B cell (primary cell): ENCODE results near the gene ERC1. TPM values are rescaled to one million over a fixed set of nuclear protein-coding genes. Genes with fewer than 3 reads are reported as not detected.

Source experiments
- ATAC-seq: fragments of 200-7000 bp; cut with Tn5 transposase; one replicate; pipeline ENCODE4 v1.10.0; 2021; ENCODE audit warnings: low read depth, mild to moderate bottlenecking, moderate number of reproducible peaks, moderate library complexity
- CTCF ChIA-PET: fragments of 350-600 bp; sonication (Branson Sonifier 250); formaldehyde crosslinking; loops from one replicate; lab custom pipeline; 2021; ENCODE audit warnings: antibody characterized with exemption, inconsistent platforms; lab: Charles Lee
- POLR2A ChIA-PET: fragments of 350-600 bp; sonication (Branson Sonifier 250); formaldehyde crosslinking; loops from one replicate; lab custom pipeline; 2021; ENCODE audit warnings: antibody characterized with exemption; lab: Charles Lee
- DNase-seq: peaks from one replicate; pipeline ENCODE4 v3.0.0; 2013
- H2AFZ ChIP-seq: 2 replicates; pipeline ENCODE4 v1.6.1; 2012; ENCODE audit warnings: mild to moderate bottlenecking, low read depth, low read length; ENCODE audit not compliant: insufficient read depth, poor library complexity, severe bottlenecking
- H3K27ac ChIP-seq, 2 donors: 1 replicate in 1 of 2; 2 replicates in 1 of 2; pipeline ENCODE4 v1.5.1; 2012 to 2013; ENCODE audit warnings: low read length in 2 of 2, mild to moderate bottlenecking in 2 of 2, moderate library complexity in 1 of 2
- H3K27me3 ChIP-seq, 4 experiments: fragments of 200-600 bp in 1 of 4; sonication (generic) in 1 of 4; replicated peaks in 1 of 4; 1 replicate in 2 of 4; 2 replicates in 2 of 4; pipeline versions ENCODE4 v1.6.1 to v1.7.0; 2013 to 2016; ENCODE audit warnings: low read length in 3 of 4, mild to moderate bottlenecking in 2 of 4, mixed read lengths in 1 of 4, moderate library complexity in 1 of 4; ENCODE audit not compliant: insufficient read depth in 4 of 4, control insufficient read depth in 3 of 4; ENCODE audit errors: control extremely low read depth in 1 of 4
- H3K36me3 ChIP-seq, 2 experiments: replicated peaks in 1 of 2; 1 replicate in 1 of 2; 2 replicates in 1 of 2; pipeline versions ENCODE4 v1.6.1 to v1.7.1; 2013; ENCODE audit warnings: low read length in 1 of 2; ENCODE audit not compliant: insufficient read depth in 2 of 2, control insufficient read depth in 1 of 2; ENCODE audit errors: control extremely low read depth in 1 of 2, extremely low read depth in 1 of 2
- H3K4me1 ChIP-seq, 2 donors: fragments of 200-600 bp in 1 of 2; sonication (generic) in 1 of 2; 1 replicate in 1 of 2; 2 replicates in 1 of 2; pipeline versions ENCODE4 v1.5.1 to v1.6.1; 2013 to 2017; ENCODE audit warnings: low read length in 2 of 2; ENCODE audit not compliant: control insufficient read depth in 2 of 2, insufficient read depth in 2 of 2
- H3K4me2 ChIP-seq: replicated peaks from 2 replicates; pipeline ENCODE3; 2012; ENCODE audit warnings: mild to moderate bottlenecking, low read depth, low read length; ENCODE audit not compliant: poor library complexity, severe bottlenecking
- H3K4me3 ChIP-seq, 5 experiments: fragments of 200-600 bp in 1 of 5; sonication (generic) in 1 of 5; 1 replicate in 3 of 5; 2 replicates in 2 of 5; pipeline versions ENCODE4 v1.5.1 to v1.7.0; 2011 to 2016; ENCODE audit warnings: low read length in 4 of 5, mild to moderate bottlenecking in 4 of 5, low read depth in 2 of 5, control low read depth in 1 of 5, moderate library complexity in 1 of 5; ENCODE audit not compliant: insufficient read depth in 1 of 5; ENCODE audit errors: control extremely low read depth in 1 of 5, extremely low read depth in 1 of 5
- H3K79me2 ChIP-seq: fragments of 200-600 bp; sonication (generic); one replicate; pipeline ENCODE4 v1.6.0; 2016; ENCODE audit warnings: low read length; ENCODE audit not compliant: control insufficient read depth, insufficient read depth
- H3K9ac ChIP-seq: fragments of 200-600 bp; sonication (generic); 2 replicates; pipeline ENCODE4 v1.6.1; 2017; ENCODE audit warnings: mild to moderate bottlenecking, low read length, moderate library complexity
- H3K9me3 ChIP-seq, 3 donors: one replicate each; pipeline versions ENCODE4 v1.6.1 to v1.7.1; 2013; ENCODE audit warnings: low read length in 2 of 3; ENCODE audit not compliant: control insufficient read depth in 2 of 3, insufficient read depth in 1 of 3; ENCODE audit errors: control extremely low read depth in 1 of 3
- H4K20me1 ChIP-seq: 2 replicates; pipeline ENCODE4 v1.6.0; 2012; ENCODE audit warnings: mild to moderate bottlenecking, low read length; ENCODE audit not compliant: insufficient read depth, control insufficient read depth, poor library complexity, severe bottlenecking
- H3K27ac Mint-ChIP-seq: one replicate; pipeline ENCODE4 v1.8.0; 2021; ENCODE audit warnings: mixed read lengths
- H3K27me3 Mint-ChIP-seq: one replicate; pipeline ENCODE4 v1.8.0; 2021; ENCODE audit warnings: mixed read lengths
- H3K4me1 Mint-ChIP-seq: one replicate; pipeline ENCODE4 v1.8.0; 2021; ENCODE audit warnings: mixed read lengths
- H3K4me3 Mint-ChIP-seq: one replicate; pipeline ENCODE4 v1.8.0; 2021; ENCODE audit warnings: mixed read lengths
- H3K9me3 Mint-ChIP-seq: one replicate; pipeline ENCODE4 v1.8.0; 2022; ENCODE audit warnings: mixed read lengths; ENCODE audit not compliant: insufficient read depth
- EZH2 ChIP-seq: IDR thresholded peaks from 2 replicates; pipeline ENCODE4 v1.6.1; 2012; ENCODE audit warnings: borderline replicate concordance, low read depth, mild to moderate bottlenecking, moderate library complexity, low read length; ENCODE audit not compliant: insufficient read depth, poor library complexity, severe bottlenecking
- WGBS: methylation state at CpG from one replicate; pipeline ENCODE4 v1.1.5; 2013; ENCODE audit warnings: missing lambda C conversion rate; ENCODE audit not compliant: insufficient coverage; 5-methylcytosine and 5-hydroxymethylcytosine counted together
- intact Hi-C: fragments of 100-400 bp; cut with micrococcal nuclease; formaldehyde crosslinking; loops from one replicate; pipeline ENCODE4 v1.10.0; 2022
- polyA plus RNA-seq: library from polyadenylated mRNA; depleted of rRNA; stranded (reverse); fragments of >200 nt; gene quantifications from 2 replicates; pipeline ENCODE4 v1.2.3, GENCODE V29; 2012
- total RNA-seq, 2 donors: library from RNA; stranded (reverse); fragments of 120-200 nt in 1 of 2; gene quantifications; 1 replicate in 1 of 2; 2 replicates in 1 of 2; pipeline versions ENCODE4 v1.2.3 to v1.2.4, GENCODE V29; 2013 to 2022
- TF ChIP-seq, protein P1 (sequence below): fragments of 200-600 bp; IDR thresholded peaks from one replicate; pipeline ENCODE4 v1.8.0; 2022; ENCODE audit warnings: antibody characterized with exemption, mild to moderate bottlenecking

Gene ERC1
- total and polyA plus RNA-seq, 2 donors (not counting 1 experiment from before 2014, with no cell fraction given), result 4.0 to 77.6 TPM

DNA sequence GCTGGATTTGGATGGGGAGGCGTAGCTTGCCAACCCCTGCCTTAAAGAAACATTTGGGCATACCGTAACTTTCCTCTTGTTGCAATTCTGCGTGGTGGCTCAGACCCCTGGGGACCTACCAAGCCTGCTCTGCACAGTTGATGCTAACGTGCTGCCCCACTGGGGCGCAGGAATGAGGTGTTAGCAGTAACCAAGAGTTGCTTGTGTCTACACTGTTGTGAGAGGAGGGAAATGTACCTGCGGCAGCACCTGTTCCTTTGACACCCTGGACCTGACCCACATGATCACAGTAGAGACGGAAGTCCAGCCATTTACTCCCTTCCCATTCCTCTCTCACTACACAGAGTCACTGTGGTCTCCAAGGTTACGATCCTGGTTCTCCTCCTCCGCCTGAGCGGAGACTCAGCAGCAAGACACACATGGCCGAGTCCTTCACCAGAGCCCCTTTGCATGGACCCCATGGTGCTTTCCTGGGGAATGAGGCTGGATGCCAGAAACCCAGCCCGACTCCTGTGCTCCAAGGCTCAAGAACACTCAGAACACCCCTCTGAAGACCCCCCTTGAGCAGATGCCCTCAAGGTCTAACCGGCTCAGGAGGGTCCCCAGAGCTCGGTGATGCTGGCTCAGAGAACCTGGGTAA lies 518.5 kb downstream of the ERC1 start:
- TF ChIP-seq, protein P1, sequence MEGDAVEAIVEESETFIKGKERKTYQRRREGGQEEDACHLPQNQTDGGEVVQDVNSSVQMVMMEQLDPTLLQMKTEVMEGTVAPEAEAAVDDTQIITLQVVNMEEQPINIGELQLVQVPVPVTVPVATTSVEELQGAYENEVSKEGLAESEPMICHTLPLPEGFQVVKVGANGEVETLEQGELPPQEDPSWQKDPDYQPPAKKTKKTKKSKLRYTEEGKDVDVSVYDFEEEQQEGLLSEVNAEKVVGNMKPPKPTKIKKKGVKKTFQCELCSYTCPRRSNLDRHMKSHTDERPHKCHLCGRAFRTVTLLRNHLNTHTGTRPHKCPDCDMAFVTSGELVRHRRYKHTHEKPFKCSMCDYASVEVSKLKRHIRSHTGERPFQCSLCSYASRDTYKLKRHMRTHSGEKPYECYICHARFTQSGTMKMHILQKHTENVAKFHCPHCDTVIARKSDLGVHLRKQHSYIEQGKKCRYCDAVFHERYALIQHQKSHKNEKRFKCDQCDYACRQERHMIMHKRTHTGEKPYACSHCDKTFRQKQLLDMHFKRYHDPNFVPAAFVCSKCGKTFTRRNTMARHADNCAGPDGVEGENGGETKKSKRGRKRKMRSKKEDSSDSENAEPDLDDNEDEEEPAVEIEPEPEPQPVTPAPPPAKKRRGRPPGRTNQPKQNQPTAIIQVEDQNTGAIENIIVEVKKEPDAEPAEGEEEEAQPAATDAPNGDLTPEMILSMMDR, result no peak
- TF ChIP-seq EZH2, result no peak
- no peak overlapping the region for H3K4me2 ChIP-seq
- H3K9me3 ChIP-seq, result peaks cover 0 to 1% (median 0%) of the 10 kb centered on the region in 3 donors
- no peaks in the 10 kb centered on the region for H3K79me2 ChIP-seq
- H3K36me3 ChIP-seq, result no peaks in the 10 kb centered on the region
- no peak overlapping the region for H3K27ac Mint-ChIP-seq
- DNase-seq, result no peak
- H3K4me3 ChIP-seq, result no peak overlapping the region
- H2AFZ ChIP-seq, result no peak overlapping the region
- H3K4me1 Mint-ChIP-seq, result peaks cover 3% of the 10 kb centered on the region
- ChIA-PET CTCF (no interaction called here), POLR2A (no interaction called here)
- H3K27me3 Mint-ChIP-seq, result peaks cover 46% of the 10 kb centered on the region
- intact Hi-C loops, result no loop called here
- WGBS, result 93% methylated on average over 12 of the region's 14 CpGs
- H3K27ac ChIP-seq, result no peak overlapping the region
- peaks cover 0 to 4% (median 0%) of the 10 kb centered on the region in 4 experiments for H3K27me3 ChIP-seq
- no peak overlapping the region for H3K4me3 Mint-ChIP-seq
- ATAC-seq, result no peak
- H3K4me1 ChIP-seq, result peaks cover 0 to 1% of the 10 kb centered on the region in 2 donors
- H3K9me3 Mint-ChIP-seq, result no peaks in the 10 kb centered on the region
- H3K9ac ChIP-seq, result no peak overlapping the region
- no peaks in the 10 kb centered on the region for H4K20me1 ChIP-seq

DNA sequence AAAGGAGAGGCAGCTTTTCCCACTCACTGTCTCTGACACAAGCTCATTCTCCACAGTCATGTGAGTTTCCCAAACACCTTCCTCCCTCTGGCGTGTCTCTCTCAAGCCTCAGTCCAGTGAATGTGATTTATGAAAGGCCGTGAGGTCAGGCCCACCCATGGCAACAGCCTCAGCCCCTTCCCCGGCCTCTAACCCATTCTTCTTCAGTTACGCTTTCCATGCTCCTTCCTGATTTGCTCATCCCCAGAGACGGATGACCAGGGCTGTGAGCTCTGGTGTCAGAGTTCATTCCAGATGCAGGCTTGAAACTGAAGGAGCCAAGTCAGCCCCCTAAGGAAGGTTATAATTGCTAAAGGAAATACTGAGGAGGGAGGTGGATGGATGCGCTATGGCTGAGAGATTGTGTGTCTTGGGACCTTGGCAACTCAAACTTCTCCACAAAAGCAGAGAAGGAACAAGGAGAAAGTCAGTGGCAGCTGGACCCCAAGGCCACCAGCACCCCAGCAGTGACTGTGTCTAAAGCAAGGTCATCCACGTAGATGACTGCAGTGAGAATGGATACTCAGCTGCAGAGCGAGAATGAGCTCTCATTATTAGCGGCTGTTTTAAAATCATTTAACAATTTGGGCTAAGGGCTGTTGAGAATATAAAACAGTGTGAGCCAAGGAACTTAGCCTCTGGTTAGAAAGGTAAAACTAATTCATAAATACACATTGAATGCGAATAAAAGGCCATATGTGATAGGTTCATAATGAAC lies 519.2 kb downstream of the ERC1 start:
- TF ChIP-seq, protein P1, result no peak
- no peak for TF ChIP-seq EZH2
- no peaks in the 10 kb centered on the region for H3K36me3 ChIP-seq
- Mint-ChIP-seq H3K4me3 (no peak overlapping the region), H3K27ac (no peak overlapping the region), H3K27me3 (peaks cover 40% of the 10 kb centered on the region), H3K4me1 (no peaks in the 10 kb centered on the region), H3K9me3 (peaks cover 4% of the 10 kb centered on the region)
- ATAC-seq, result no peak
- POLR2A ChIA-PET, result no interaction called here
- peaks cover 0 to 4% (median 0%) of the 10 kb centered on the region in 4 experiments for H3K27me3 ChIP-seq
- H3K4me2 ChIP-seq, result no peak overlapping the region
- H3K4me3 ChIP-seq, result no peak overlapping the region
- no peak overlapping the region for H2AFZ ChIP-seq
- intact Hi-C loops, result no loop called here
- H4K20me1 ChIP-seq, result no peaks in the 10 kb centered on the region
- no peak overlapping the region for H3K27ac ChIP-seq
- CTCF ChIA-PET, result no interaction called here
- 61% methylated on average over 5 of the region's 10 CpGs for WGBS
- H3K79me2 ChIP-seq, result no peaks in the 10 kb centered on the region
- no peak for DNase-seq
- peaks cover 0 to 1% (median 0%) of the 10 kb centered on the region in 3 donors for H3K9me3 ChIP-seq
- H3K4me1 ChIP-seq, result no peaks in the 10 kb centered on the region
- H3K9ac ChIP-seq, result no peak overlapping the region
